Pancreas (tissue), 10 donors: ENCODE measurements around the gene SENP7. TPM values are rescaled to one million over a fixed set of nuclear protein-coding genes. Genes with fewer than 3 reads are reported as not detected.
"Not testable (repeated sequence)": the region's sequence is repeated elsewhere in the genome, so short reads cannot be mapped to it uniquely, and the experiment has no call there.

Source experiments
- ATAC-seq, 4 donors: fragments of 200-7000 bp; cut with Tn5 transposase; one replicate each; pipeline versions ENCODE4 v1.8.0 to v1.9.1; 2020; ENCODE audit warnings: mild to moderate bottlenecking in 4 of 4, moderate library complexity in 4 of 4
- DNase-seq, 6 donors: peaks; one replicate each; pipeline ENCODE4 v3.0.0-alpha.2; 2020
- FAIRE-seq: peaks from 2 replicates; lab custom pipeline; 2012; peaks lifted over from hg19 to GRCh38; lab: Jason Lieb, UNC
- H3K27ac ChIP-seq, 4 donors: fragments of 200-600 bp; sonication (generic); 1 replicate in 3 of 4; 2 replicates in 1 of 4; pipeline versions ENCODE4 v1.5.0 to v1.8.0; 2020
- H3K27me3 ChIP-seq, 4 donors: fragments of 200-600 bp; one replicate each; pipeline ENCODE4 v1.8.0; 2021
- H3K36me3 ChIP-seq, 3 donors: fragments of 200-600 bp; sonication (generic) in 1 of 3; one replicate each; pipeline versions ENCODE4 v1.5.0 to v1.8.0; 2020 to 2021
- H3K4me1 ChIP-seq, 3 donors: fragments of 200-600 bp; one replicate each; pipeline ENCODE4 v1.8.0; 2021
- H3K4me3 ChIP-seq, 4 donors: fragments of 200-600 bp; sonication (generic) in 2 of 4; one replicate each; pipeline versions ENCODE4 v1.5.0 to v1.8.0; 2020 to 2021
- H3K9me3 ChIP-seq, 4 donors: fragments of 200-600 bp; one replicate each; pipeline ENCODE4 v1.8.0; 2021
- WGBS, 2 donors: extraction: QIAGEN DNeasy Blood & Tissue Kit; methylation state at CpG; one replicate each; pipeline ENCODE4 v1.1.7; 2013; 5-methylcytosine and 5-hydroxymethylcytosine counted together
- intact Hi-C, 3 donors: fragments of 100-400 bp; cut with DNase I; formaldehyde crosslinking; loops; one replicate each; pipeline versions ENCODE4 v1.11.1 to v1.14.2; 2022
- polyA plus RNA-seq, 2 donors: library from polyadenylated mRNA; stranded (reverse); fragments of 200-250 nt; gene quantifications; one replicate each; pipeline ENCODE4 v1.2.3, GENCODE V29; 2013
- total RNA-seq, 6 donors: library from RNA; stranded (reverse); fragmentation: NEBNext Ultra II Directional in 4 of 6; extraction: Animal tissue kit (Norgen Biotek cat#: 25700) in 4 of 6; gene quantifications; one replicate each; pipeline versions ENCODE4 v1.2.1 to v1.2.4, GENCODE V29; 2021 to 2023
- TF ChIP-seq, protein P1 (sequence below), 4 donors: fragments of 200-600 bp; sonication (generic) in 3 of 4; IDR thresholded peaks; one replicate each; pipeline versions ENCODE4 v1.5.0 to v1.8.0; 2021; ENCODE audit warnings: antibody characterized with exemption in 4 of 4
- donor health status: healthy with polysubstance abuse.
- donor health status: DM: no; HTN: no; CAD: no; lungs with moderate emphysema.
- donor health status: DM: no; HTN: no; CAD: no.
- donor health status: control.
- donor health status: control.
- donor health status: Bipolar disorder and iron deficiency.
- donor health status: DM: yes; HTN: yes; CAD: no.
- donor health status: DM: no; HTN: no; CAD: no.
- donor health status: DM: no; HTN: no; CAD: no.
- donor health status: DM: yes; HTN: yes; CAD: no.

SENP7 gene
- total and polyA plus RNA-seq, 8 donors = 5.7 to 13.7 (median 8.6) TPM

- no peak overlapping the region for H3K27ac ChIP-seq
- TF ChIP-seq, protein P1, sequence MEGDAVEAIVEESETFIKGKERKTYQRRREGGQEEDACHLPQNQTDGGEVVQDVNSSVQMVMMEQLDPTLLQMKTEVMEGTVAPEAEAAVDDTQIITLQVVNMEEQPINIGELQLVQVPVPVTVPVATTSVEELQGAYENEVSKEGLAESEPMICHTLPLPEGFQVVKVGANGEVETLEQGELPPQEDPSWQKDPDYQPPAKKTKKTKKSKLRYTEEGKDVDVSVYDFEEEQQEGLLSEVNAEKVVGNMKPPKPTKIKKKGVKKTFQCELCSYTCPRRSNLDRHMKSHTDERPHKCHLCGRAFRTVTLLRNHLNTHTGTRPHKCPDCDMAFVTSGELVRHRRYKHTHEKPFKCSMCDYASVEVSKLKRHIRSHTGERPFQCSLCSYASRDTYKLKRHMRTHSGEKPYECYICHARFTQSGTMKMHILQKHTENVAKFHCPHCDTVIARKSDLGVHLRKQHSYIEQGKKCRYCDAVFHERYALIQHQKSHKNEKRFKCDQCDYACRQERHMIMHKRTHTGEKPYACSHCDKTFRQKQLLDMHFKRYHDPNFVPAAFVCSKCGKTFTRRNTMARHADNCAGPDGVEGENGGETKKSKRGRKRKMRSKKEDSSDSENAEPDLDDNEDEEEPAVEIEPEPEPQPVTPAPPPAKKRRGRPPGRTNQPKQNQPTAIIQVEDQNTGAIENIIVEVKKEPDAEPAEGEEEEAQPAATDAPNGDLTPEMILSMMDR (IDR thresholded peaks at IDR 0.05) = no peak
- H3K27me3 ChIP-seq = no peaks in the 10 kb centered on the region
- no peak for DNase-seq
- no peaks in the 10 kb centered on the region for H3K36me3 ChIP-seq
- no peaks in the 10 kb centered on the region for H3K4me1 ChIP-seq
- FAIRE-seq = no peak
- intact Hi-C loops = no loop called here
- no peak overlapping the region for H3K4me3 ChIP-seq
- ATAC-seq = no peak
- WGBS, 2 donors = 97 to 100% methylated on average over 2 of the region's 2 CpGs
- H3K9me3 ChIP-seq = no peaks in the 10 kb centered on the region
These were observed 15.2 kb downstream of the SENP7 start for GRCh38 chr3:101497803-101498202.

DNA sequence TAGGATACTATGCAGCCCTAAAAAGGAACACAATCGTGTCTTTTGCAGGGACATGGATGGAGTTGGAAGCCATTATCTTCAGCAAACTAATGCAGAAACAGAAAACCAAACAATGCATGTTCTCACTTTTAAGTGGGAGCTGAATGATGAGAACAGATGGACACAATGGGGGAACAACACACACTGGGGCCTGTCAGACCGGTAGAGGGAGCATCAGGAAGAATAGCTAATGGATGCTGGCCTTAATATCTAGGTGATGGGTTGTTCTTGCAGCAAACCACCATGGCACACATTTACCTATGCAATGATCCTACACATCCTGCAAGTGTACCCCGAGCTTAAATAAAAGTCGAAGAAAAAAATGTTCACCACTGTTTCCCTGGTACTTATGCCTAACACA lies 17.5 kb downstream of the SENP7 start:
- Histone ChIP-seq H3K9me3 (no peaks in the 10 kb centered on the region), H3K4me1 (no peaks in the 10 kb centered on the region), H3K27ac (no peak overlapping the region), H3K4me3 (no peak overlapping the region), H3K36me3 (peaks cover 0 to 9% (median 0%) of the 10 kb centered on the region in 3 donors), H3K27me3 (no peaks in the 10 kb centered on the region)
- 84 to 86% methylated on average over 4 of the region's 4 CpGs for WGBS, 2 donors
- ATAC-seq = no peak
- DNase-seq = no peak
- intact Hi-C loops = no loop called here
- TF ChIP-seq, protein P1 (IDR thresholded peaks at IDR 0.05) = no peak
- no peak for FAIRE-seq

DNA sequence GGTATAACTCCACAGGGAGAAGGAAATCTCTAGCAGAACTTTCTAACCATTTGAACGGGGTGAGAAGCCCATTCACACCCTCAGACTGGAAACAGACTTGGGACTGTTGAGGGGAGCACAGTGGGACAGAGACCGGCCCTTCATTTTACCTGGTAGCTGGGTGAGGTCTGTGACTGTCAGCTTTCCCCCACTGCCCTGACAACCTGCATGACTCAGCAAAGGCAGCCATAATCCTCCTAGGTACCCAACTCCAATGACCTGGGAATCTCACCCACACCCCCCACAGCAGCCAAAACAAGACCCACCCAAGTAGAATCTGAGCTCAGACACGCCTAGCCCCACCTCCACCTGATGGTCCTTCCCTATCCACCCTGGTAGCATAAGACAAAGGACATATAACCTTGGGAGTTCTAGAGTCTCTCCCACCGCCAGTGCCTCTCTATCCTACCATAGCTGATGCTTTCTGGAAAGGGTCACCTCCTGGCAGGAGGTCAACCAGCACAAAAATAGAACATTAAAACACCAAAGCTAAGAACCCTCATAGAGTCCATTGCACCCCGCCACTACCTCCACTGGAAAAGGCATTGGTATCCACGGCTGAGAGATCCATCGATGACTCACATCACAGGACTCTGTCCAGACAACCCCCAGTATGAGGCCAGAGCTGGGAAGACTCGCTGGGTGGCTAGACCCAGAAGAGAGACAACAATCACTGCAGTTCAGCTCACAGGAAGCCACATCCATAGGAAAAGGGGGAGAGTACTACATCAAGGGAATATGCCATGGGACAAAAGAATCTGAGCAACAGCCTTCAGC lies 28.0 kb downstream of the SENP7 start:
- Histone ChIP-seq H3K9me3 (no peaks in the 10 kb centered on the region), H3K27me3 (no peaks in the 10 kb centered on the region), H3K4me3 (no peak overlapping the region), H3K36me3 (peaks cover 0 to 5% (median 0%) of the 10 kb centered on the region in 3 donors), H3K4me1 (no peaks in the 10 kb centered on the region), H3K27ac (no peak overlapping the region)
- TF ChIP-seq, protein P1 (IDR thresholded peaks at IDR 0.05) = no peak
- ATAC-seq = no peak
- no peak for DNase-seq
- FAIRE-seq = no peak
- WGBS, 2 donors = 94 to 97% methylated on average over 8 of the region's 8 CpGs
- intact Hi-C loops = no loop called here

DNA sequence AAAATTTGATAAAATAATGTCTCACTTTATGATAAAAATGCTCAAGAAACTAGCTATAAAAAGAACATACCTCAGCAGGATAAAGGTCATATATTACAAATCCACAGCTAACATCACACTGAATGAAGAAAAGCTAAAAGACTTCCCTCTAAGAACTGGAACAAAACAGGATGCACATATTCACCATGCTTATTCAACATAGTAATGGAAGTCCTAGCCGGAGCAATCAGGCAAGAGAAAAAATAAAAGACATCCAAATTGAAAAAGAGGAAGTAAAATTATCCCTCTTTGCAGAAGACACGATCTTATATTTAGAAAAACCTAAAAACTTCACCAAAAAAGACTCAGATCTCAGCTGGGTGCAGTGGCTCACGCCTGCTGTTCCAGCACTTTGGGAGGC lies 34.0 kb downstream of the SENP7 start:
- no peak for FAIRE-seq

DNA sequence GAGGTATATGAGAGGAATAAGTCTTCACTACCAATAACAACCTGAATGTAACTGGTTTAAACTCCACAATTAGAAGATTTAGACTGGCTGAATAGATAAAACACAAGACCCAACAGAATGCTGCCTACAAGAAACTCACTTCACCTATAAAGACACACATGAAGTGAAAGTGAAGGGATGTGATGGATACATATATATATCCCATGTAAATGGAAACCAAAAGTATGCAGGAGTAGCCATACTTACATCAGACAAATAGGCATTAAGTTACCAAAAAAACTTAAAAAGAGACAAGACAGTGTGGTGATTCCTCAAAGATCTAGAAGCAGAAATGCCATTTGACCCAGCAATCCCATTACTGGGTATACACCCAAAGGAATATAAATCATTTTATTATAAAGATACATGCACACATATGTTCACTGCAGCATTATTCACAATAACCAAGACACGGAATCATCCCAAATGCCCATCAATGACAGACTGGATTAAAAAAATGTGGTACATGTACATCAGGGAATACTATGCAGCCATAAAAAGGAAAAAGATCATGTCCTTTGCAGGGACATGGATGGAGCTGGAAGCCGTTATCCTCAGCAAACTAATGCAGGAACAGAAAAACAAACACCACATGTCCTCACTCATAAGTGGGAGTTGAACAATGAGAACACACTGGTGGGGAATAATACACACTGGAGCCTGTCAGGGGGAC lies 38.0 kb downstream of the SENP7 start:
- 91 to 94% methylated on average over 2 of the region's 2 CpGs for WGBS, 2 donors
- H3K4me1 ChIP-seq, ATAC-seq, H3K9me3 ChIP-seq, FAIRE-seq, H3K36me3 ChIP-seq, DNase-seq, H3K27me3 ChIP-seq, H3K27ac ChIP-seq, H3K4me3 ChIP-seq, intact Hi-C loops: not testable (repeated sequence)

More for the DNA sequence above, 34.0 kb downstream of the SENP7 start:
- no peak overlapping the region for H3K4me3 ChIP-seq
- DNase-seq (no peak), ATAC-seq (no peak)
- H3K27ac ChIP-seq = no peak overlapping the region
- 88 to 89% methylated on average over 3 of the region's 3 CpGs for WGBS, 2 donors
- H3K9me3 ChIP-seq = no peaks in the 10 kb centered on the region
- no peaks in the 10 kb centered on the region for H3K36me3 ChIP-seq
- TF ChIP-seq, protein P1 (IDR thresholded peaks at IDR 0.05) = no peak
- no peaks in the 10 kb centered on the region for H3K4me1 ChIP-seq
- H3K27me3 ChIP-seq = no peaks in the 10 kb centered on the region
- intact Hi-C loops = no loop called here

DNA sequence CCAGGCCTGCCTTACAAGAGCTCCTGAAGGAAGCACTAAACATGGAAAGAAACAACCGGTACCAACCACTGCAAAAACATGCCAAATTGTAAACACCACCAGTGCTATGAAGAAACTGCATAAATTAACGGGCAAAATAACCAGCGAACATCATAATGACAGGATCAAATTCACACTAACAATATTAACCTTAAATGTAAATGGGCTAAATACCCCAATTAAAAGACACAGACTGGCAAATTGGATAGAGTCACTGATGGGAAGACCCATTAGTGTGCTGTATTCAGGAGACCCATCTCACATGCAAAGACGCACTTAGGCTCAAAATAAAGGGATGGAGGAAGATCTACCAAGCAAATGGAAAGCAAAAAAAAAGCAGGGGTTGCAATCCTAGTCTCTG lies 44.3 kb downstream of the SENP7 start:
- H3K36me3 ChIP-seq, H3K9me3 ChIP-seq, ATAC-seq, H3K27me3 ChIP-seq, intact Hi-C loops, H3K4me1 ChIP-seq, H3K4me3 ChIP-seq, DNase-seq, H3K27ac ChIP-seq, FAIRE-seq: not testable (repeated sequence)
- WGBS, 2 donors = 95 to 99% methylated on average over 4 of the region's 4 CpGs

DNA sequence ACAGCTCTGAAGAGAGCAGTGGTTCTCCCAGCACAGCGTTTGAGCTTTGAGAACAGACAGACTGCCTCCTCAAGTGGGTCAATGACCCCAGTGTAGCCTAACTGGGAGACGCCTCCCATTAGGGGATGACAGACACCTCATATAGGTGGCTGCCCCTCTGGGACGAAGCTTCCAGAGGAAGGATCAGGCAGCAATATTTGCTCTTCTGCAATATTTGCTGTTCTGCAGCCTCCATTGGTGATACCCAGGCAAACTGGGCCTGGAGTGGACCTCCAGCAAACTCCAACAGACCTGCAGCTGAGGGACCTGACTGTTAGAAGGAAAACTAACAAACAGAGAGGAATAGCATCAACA lies 45.7 kb downstream of the SENP7 start:
- intact Hi-C loops, FAIRE-seq: not testable (repeated sequence)
- WGBS, 2 donors = 53 to 86% methylated on average over 3 of the region's 3 CpGs

More for the DNA sequence above, 45.7 kb downstream of the SENP7 start:
- H3K4me1 ChIP-seq, H3K36me3 ChIP-seq, H3K4me3 ChIP-seq, ATAC-seq, H3K27me3 ChIP-seq, H3K9me3 ChIP-seq, DNase-seq: not testable (repeated sequence)
- peak overlapping the region in 1 of 4 donors; percentile 31 for H3K27ac ChIP-seq
